SH-SY5Y (cell line): Measurements from ENCODE around the gene EIF3I.

Experiments
- GATA2 ChIP-seq: IDR thresholded peaks from 2 replicates; pipeline ENCODE4 v1.6.1; 2011; ENCODE audit warnings: mild to moderate bottlenecking, low read depth, low read length
- GATA3 ChIP-seq: IDR thresholded peaks from 2 replicates; pipeline ENCODE4 v1.6.1; 2011; ENCODE audit warnings: low read depth, mild to moderate bottlenecking, low read length, moderate library complexity

EIF3I gene

DNA sequence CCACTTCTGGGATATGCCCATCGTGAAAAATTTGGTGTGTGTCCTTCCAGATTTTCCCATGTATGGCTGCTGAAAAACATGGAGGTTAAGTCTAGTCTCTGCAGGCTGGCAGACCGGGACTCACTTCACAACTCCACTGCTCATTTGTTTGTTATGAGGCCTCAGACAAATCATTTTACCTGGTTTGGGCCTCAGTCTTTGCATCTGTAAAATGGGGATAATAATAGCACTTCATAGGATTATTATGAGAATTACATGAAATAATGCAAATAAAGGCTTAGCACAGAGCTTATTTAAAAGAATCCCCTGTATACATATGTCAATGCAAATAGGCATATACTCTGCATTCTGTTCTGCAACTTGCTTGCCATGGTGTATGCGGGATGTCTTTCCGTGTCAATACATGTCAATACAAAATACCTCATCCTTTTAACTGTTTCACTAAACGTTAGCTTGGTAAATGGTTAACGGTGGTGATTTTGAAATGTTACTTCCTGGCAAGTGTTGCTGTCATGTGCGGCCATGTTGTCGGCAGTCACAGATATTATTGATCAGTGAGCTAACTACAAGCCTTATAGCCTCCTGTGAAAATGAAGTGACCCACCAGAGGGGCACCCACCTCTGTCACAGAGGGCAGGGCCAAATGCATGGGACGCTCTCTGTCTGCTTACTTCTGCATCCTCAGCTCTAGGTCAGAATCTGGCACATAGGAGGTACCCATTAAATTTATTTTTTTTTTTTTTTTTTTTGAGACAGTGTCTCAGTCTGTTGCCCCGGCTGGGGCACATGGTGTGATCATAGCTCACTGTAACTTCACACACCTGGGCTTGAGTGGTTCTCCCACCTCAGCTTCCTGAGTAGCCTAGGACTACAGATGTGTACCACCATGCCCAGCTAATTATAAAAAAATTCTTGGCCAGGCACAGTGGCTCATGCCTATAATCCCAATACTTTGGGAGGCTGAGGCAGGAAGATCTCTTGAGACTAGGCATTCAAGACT lies 33.2 kb downstream of the EIF3I start:
- TF ChIP-seq GATA3: no peak
- TF ChIP-seq GATA2: no peak

DNA sequence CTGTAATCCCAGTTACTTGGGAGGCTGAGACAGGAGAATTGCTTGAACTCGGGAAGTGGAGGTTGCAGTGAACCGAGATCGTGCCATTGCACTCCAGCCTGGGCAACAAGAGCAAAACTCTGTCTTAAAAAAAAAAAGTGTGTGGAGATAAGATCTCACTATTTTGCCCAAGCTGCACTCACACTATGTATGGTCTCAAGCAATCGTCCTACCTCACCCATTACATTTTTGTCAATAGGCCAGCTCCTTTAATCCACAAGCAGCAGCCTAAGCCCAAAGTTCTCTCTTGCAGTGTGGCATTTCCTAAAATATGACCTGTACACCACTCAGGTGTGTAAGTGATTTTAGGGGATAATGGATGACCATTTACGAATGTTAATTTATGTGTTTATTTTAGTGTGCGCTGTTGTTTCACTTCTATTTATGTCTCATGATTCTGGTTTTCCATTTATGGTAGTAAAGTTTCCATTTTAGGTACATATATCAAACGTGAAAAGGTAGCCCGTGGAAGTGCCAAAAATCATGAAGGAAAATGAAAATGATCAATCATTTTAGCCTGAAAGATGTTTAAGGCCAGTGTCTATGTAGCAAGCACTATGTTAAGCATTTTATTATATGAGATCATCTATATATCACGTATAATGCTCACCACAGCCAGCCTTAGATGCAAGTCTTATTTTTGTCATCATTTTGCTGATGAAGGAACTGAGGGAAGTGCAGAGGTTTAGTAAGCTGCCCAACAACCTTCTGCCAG lies 34.4 kb downstream of the EIF3I start:
- TF ChIP-seq GATA3 (no peak), GATA2 (no peak)

DNA sequence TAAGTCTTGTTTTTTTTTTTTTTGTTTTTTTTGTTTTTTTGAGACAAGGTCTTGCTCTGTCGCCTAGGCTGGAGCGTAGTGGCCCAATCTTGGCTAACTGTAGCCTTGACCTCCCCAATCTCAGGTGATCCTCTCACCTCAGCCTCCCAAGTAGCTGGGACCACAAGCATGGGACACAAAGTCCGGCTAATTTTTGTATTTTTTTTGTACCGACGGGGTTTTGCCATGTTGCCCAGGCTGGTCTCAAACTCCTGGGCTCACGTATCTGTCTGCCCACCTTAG lies 35.0 kb downstream of the EIF3I start:
- no peak for TF ChIP-seq GATA3
- TF ChIP-seq GATA2: no peak

DNA sequence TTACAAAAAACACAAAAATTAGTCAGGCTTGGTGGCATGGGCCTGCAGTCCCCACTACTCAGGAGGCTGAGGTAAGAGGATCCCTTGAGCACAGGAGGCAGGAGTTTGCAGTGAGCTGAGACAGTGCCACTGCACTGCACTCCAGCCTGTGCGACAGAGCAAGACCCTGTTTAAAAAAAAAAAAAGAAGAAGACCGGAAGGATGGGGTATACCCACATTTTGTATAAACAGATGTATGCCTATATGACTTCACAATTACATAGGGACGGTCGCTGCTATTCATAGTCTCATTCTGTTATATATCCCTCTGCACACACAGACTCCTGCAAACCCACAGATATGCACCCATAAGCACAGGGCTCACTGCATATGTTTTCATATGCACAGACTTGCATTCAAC lies 41.5 kb downstream of the EIF3I start:
- TF ChIP-seq GATA3 (no peak), GATA2 (no peak)

DNA sequence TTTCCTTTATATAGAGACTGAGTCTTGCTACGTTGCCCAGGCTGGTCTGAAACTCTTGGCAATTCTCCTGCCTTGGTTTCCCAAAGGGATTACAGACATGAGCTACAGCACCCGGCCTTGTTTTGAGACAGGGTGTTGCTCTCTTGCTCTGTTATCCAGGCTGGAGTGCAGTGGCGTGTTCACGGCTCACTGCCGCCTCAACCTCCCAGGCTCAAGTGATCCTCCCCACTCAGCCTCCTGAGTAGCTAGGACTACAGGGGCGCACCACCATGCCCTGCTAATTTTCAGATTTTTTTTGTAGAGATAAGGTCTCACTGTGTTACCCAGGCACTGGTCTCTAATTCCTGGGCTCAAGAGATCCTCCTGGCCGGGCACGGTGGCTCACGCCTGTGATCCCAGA lies 43.6 kb downstream of the EIF3I start:
- no peak for TF ChIP-seq GATA2
- no peak for TF ChIP-seq GATA3

DNA sequence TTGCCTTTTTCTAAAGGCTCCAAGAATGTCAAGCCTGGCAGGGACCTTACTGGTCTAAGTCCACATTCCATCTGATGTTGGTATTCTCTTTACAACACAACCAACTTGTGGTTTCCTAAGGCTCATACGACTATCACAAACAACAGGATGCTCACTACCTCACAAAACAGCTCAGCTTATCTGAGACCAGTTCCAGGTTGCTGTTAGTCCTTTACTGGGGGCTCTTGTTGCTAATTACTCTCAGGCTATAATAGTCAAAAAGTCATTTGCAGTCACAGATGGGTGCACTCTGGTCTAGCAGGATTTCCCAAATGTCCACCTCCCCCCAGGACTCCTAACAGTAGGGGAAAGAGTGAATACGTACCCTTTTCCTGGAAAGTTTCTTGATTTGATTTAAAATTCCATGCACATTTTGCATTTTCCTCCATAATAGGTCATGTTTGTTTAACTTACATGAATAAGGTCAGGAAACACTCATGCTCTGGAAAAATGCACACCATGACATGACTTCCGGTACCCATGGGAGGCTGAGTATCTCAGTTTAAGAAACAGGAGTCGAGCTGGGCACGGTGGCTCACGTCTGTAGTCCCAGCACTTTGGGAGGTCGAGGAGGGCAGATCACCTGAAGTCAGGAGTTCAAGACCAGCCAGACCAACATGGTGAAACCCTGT lies 44.8 kb downstream of the EIF3I start:
- TF ChIP-seq GATA2 (no peak), GATA3 (no peak)

DNA sequence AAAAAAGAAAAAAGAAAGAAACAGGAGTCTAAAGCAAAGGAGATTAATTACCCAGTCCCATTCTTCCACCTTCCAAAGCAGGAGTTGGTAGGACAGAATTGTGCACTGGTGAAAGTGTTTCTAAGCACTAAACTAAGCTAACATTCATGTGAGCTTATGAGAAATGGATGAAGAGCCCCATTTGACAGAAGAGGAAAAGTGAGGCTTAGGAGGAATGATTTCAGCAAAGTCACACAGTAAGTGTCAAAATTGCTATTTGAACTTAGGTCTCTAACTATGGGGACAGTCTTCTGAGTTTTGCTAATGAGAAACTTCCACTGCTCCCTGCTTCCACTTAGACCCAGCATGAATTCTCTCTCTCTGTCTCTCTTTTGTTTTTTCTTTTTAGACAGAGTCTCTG lies 47.5 kb downstream of the EIF3I start:
- no peak for TF ChIP-seq GATA2
- TF ChIP-seq GATA3: no peak

DNA sequence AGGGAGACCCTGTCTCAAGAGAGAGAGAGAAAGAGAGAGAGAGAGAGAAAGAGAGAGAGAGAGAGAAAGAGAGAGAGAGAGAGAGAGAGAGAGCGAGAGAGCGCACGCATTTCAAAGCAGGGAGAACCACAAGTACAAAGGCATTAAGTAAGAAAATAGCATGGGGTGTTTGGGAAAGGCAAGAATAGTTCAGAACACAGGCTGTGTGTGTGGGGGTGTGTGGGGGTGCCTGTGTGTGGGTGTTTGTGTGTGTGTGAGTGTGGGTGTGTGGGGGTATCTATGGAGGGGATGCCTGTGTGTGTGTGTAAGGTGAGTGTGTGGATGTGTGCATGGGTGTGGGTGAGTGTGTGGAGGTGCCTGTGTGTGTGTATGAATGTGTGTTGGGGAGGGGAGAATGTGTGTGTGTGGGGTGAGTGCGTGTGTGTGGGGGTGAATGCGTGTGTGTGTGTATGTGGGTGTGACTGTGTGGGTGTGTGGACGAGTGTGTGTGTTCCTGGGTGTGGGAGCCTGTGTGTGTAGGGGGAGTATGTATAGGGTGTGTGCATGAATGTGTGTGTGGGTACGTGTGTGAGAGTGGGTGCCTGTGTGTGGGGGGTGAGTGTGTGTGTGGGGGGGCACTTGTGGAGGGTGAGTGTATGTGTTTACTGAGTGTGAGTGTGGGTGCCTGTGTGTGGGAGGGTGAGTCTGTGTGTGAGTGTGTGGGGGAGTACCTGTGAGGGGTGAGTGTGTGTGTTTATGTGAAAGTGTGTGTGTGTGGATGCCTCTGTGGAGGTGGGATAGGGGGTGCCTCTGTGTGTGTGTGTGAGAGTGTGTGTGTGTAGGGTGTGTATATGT lies 50.6 kb downstream of the EIF3I start:
- TF ChIP-seq GATA2: no peak
- no peak for TF ChIP-seq GATA3

DNA sequence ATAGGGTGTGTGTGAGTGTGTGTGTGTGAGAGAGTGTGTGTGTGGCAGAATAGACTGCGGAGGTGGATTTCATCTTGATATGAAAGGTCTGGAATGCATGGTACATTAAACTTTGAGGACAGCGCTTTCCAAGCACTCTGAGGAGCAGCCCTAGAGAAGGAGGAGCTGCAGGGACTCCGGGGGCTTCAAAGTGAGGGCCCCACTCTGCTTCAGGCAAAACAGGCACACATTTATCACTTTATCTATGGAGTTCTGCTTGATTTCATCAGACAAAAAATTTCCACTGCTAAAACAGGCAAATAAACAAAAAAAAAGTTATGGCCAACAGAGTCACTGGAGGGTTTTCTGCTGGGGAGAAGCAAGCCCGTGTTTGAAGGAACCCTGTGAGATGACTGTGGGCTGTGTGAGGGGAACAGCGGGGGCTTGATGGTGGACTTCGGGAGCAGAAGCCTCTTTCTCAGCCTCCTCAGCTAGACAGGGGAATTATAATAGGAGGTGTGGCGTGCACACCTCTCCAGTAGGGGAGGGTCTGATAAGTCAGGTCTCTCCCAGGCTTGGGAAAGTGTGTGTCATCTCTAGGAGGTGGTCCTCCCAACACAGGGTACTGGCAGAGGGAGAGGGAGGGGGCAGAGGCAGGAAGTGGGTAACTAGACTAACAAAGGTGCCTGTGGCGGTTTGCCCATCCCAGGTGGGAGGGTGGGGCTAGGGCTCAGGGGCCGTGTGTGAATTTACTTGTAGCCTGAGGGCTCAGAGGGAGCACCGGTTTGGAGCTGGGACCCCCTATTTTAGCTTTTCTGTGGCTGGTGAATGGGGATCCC lies 51.4 kb downstream of the EIF3I start:
- TF ChIP-seq GATA2 (0 out of 2 replicates have a peak, but pooled peaks have one; percentile 35), GATA3 (no peak)

DNA sequence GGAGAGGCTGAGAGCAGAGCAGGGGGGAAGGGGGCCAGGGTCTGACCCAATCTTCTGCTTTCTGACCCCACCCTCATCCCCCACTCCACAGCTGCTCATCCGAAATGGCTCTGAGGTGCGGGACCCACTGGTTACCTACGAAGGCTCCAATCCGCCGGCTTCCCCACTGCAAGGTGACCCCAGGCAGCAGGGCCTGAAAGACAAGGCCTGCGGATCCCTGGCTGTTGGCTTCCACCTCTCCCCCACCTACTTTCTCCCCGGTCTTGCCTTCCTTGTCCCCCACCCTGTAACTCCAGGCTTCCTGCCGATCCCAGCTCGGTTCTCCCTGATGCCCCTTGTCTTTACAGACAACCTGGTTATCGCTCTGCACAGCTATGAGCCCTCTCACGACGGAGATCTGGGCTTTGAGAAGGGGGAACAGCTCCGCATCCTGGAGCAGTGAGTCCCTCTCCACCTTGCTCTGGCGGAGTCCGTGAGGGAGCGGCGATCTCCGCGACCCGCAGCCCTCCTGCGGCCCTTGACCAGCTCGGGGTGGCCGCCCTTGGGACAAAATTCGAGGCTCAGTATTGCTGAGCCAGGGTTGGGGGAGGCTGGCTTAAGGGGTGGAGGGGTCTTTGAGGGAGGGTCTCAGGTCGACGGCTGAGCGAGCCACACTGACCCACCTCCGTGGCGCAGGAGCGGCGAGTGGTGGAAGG lies 52.6 kb downstream of the EIF3I start:
- TF ChIP-seq GATA2 (no peak), GATA3 (no peak)

DNA sequence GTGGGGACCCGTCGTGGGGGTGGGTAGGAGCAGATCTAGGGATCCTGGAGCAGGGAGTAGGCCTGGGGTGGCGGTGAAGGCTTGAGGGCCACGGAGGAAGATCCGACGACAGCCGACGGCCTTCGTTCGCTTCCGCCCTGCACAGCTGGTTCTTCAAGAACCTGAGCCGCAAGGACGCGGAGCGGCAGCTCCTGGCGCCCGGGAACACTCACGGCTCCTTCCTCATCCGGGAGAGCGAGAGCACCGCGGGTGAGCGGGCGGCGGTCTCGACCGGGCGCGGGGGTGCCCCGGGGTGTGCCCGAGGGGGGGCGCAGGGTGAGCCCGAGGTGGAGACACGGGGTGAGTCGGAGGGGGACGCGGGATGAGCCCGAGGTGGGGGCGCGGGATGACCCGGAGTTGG lies 53.2 kb downstream of the EIF3I start:
- no peak for TF ChIP-seq GATA3

DNA sequence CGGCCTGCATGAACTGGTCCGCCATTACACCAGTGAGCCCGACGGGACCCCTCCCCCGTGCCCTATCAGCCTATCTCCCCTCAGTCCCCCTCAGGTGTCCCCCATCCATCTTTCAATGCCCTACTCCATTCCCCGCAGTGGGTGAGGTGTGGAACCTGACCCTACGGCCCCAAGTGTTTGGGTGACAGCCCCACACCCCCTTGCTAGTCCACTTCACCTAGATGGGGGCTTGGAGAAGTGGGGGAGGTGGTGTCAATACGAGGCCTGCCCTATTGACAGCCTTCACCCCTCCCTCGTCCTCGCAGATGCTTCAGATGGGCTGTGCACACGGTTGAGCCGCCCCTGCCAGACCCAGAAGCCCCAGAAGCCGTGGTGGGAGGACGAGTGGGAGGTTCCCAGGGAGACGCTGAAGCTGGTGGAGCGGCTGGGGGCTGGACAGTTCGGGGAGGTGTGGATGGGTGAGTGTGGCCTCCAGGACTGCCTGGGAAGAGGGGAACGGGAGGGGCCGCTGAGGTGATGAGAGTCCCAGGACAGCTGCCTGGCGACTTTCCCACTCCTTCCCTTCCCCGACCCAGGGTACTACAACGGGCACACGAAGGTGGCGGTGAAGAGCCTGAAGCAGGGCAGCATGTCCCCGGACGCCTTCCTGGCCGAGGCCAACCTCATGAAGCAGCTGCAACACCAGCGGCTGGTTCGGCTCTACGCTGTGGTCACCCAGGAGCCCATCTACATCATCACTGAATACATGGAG lies 54.0 kb downstream of the EIF3I start:
- TF ChIP-seq GATA3: no peak
- no peak for TF ChIP-seq GATA2
